LNCaP clone FGC (cell line): ENCODE results near the gene TMPRSS6.

ENCODE experiments used
- DNase-seq: peaks from one replicate; pipeline ENCODE4 v3.0.0-alpha.2; 2011; ENCODE audit warnings: low read depth
- H3K4me3 ChIP-seq: 2 replicates; pipeline ENCODE4 v1.5.1; 2011; ENCODE audit warnings: mild to moderate bottlenecking, low read depth, low read length, control low read depth
- TF ChIP-seq, protein P1 (sequence below): IDR thresholded peaks from 2 replicates; pipeline ENCODE4 v1.5.1; 2012; ENCODE audit warnings: mild to moderate bottlenecking; ENCODE audit not compliant: control insufficient read depth, insufficient read depth; ENCODE audit errors: extremely low read depth

The TMPRSS6 gene

DNA sequence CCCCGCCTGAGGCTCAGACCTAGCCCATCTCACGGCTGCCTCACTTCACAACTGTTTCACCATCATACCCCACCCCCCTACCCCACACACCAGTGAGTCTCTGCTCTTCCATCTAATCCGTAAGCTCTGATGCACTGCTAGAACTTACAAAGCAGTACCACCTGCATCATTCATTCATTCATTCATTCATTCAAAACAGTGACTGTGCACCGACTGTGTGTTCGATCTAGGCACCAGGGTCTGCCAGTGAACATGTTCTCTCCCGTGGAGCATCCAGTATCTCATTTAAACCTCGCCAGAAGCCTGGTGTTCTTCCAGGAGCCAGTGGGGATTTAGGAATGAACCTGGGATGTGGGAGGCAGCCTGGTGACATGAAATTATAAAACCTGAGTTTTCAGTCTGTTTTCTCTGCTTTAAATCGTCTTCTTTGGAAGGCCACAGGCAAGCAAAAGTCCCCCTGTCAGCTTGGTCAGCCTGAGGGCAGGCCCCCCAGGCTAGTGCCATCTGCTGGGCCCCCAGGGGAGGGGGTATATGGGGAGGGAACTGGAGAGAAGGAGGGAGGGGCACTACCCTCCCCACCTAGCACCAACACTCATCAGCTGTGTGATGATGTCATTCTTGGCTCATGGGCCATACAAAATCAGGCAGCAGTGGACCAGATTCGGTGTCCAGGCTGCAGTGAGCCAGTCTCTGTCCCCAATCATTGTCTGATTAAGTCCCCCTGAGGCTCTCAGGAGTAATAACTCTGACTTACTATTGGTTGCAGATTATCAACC is 18.4 kb downstream of the TMPRSS6 start:
- DNase-seq = no peak
- TF ChIP-seq, protein P1, sequence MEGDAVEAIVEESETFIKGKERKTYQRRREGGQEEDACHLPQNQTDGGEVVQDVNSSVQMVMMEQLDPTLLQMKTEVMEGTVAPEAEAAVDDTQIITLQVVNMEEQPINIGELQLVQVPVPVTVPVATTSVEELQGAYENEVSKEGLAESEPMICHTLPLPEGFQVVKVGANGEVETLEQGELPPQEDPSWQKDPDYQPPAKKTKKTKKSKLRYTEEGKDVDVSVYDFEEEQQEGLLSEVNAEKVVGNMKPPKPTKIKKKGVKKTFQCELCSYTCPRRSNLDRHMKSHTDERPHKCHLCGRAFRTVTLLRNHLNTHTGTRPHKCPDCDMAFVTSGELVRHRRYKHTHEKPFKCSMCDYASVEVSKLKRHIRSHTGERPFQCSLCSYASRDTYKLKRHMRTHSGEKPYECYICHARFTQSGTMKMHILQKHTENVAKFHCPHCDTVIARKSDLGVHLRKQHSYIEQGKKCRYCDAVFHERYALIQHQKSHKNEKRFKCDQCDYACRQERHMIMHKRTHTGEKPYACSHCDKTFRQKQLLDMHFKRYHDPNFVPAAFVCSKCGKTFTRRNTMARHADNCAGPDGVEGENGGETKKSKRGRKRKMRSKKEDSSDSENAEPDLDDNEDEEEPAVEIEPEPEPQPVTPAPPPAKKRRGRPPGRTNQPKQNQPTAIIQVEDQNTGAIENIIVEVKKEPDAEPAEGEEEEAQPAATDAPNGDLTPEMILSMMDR = no peak
- no peak overlapping the region for H3K4me3 ChIP-seq

DNA sequence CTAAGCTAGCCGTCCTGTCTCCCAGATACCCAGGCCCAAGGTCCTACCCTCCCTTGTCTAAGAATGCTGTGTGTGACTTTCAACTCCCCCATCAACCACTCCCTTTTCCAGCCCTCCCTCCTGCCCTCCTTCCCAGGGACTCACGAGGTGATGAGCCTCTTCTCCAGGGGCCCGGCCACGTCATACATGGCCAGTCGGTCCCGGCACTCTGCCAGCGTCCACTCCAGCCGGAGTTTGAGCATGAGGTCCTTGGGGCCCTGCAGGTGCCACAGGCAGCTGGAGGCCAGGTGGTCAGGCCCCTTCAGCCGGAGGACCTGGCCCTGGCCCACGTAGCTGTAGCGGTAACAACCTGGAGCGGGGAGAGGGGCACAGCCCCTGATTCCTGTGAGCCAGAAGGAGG is 20.1 kb downstream of the TMPRSS6 start:
- DNase-seq = no peak
- TF ChIP-seq, protein P1 = no peak
- no peak overlapping the region for H3K4me3 ChIP-seq

DNA sequence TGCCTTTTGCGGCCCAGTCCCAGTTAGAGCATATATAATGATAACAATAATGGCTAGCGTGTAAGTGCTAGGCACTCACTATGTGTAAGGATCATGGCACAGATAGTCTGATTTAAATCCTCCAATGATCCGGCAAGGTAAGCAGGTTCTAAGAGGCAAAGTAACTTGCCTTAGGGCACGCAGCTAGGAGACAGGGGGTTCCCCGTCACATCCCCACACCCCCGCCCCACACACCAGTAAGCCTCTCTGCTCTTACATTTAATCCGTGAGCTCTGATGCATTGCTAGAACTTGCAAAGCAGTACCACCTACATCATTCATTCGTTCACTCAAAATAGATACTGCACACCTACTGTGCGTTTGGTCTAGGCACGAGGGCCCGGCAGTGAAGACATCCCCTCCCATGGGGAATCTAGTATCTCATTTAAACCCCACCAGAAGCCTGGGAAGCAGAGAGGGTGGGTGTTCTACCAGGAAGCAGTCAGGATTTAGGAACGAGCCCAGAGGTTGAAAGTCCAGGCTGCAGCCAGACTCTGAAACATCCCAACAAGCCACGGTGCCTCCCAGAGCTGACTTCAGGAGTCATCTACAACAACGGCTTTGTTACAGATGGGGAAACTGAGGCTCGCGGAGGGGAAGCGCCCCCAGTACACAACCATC is 20.6 kb downstream of the TMPRSS6 start:
- TF ChIP-seq, protein P1 = no peak
- H3K4me3 ChIP-seq = no peak overlapping the region
- DNase-seq = no peak

DNA sequence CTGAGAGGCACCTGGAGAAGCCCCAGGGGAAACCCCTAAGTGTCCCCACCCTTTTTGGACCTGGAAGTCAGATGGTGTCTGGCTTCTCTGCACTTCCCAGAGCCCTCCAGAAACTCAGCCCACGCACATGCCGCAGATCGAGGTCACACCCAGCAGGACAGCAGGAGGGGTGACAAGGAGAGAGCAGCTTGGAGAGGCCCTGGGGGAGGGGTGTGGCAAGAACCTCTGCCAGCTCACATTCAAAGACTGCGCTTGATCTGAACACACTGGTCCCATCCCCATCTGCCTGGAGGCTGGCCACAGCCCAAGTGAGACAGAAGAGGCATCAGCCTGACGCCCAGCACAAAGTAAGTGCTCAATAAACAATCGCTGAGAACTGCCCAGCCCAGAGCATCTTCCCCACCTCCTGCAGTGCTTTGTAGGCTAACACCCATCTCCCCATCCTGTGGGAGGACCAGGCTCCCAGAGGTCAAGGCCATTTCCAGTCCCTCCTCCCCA is 21.4 kb downstream of the TMPRSS6 start:
- DNase-seq = no peak
- TF ChIP-seq, protein P1 = no peak
- H3K4me3 ChIP-seq = no peak overlapping the region

DNA sequence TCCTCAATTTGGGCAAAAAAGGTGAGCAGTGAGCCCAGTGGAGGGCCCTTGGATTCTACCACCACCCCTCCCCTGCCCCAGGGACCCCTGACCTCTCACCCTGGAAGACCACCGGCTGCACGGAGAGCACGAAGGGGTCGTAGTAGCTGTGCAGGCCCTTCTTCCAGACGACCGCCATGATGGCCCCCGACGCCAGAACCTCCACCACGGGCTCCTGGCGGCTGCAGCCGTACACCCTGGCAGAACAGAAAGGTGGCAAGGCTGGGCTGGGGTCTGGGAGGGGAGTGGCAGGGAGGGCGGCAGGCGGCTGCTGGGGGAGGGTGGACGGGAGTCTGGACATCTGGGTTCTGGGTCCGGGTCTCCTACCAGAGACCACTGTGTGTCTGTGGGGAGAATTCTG is 23.3 kb downstream of the TMPRSS6 start:
- no peak overlapping the region for H3K4me3 ChIP-seq
- TF ChIP-seq, protein P1 = no peak
- no peak for DNase-seq

DNA sequence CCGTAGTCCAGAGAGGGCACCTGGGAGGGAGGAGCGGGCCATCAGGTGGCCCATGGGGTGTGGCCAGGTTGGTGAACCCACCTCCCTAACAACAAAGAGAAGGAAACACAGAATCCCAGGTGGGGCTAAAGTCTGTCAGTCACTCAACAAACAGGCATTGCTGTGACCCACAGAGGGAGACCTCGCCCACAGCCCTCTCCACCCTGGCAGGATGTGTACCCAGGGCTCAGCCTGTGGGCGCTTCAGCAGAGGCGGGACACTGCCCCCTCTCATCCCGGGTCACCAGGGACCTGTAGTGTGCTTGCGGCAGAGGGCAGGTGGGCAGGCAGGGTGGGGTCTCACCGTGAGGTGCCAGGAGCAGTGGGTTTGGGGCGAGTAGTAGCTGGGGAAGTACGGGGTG is 25.1 kb downstream of the TMPRSS6 start:
- DNase-seq = no peak
- no peak overlapping the region for H3K4me3 ChIP-seq
- TF ChIP-seq, protein P1 = no peak

DNA sequence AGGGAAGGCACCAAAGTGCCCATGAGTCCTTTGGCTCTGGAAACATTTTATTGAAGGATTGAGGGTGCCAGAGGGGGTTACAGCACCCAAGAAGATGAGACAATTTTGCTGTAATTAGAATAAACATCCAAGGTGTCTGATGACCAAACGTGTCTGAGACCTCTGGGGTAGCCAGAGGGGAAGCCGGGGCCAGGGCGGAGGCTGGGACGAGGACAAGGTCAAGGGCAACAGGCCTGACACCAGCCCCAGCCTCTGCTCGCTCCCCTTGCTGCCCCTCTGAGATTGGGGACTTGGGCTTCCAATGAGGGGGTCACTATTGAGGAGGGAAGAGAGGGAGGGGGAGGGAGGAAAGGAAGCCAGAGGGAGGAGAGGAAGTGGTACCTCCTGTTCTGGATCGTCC is 25.6 kb downstream of the TMPRSS6 start:
- no peak for DNase-seq
- TF ChIP-seq, protein P1 = no peak
- H3K4me3 ChIP-seq = no peak overlapping the region
